H1 (cell line): Measurements from ENCODE around the gene KHDRBS2. TPM values are rescaled to one million over a fixed set of nuclear protein-coding genes. Genes with fewer than 3 reads are reported as not detected.

Experiments
- CTCF ChIA-PET: fragments of 300-600 bp; sonication (Branson Sonifier 250); formaldehyde crosslinking; loops from one replicate; lab custom pipeline; 2021; ENCODE audit not compliant: partially characterized antibody; lab: Charles Lee
- POLR2A ChIA-PET: fragments of 300-600 bp; sonication (Branson Sonifier 250); formaldehyde crosslinking; loops from one replicate; lab custom pipeline; 2021; ENCODE audit warnings: inconsistent platforms; ENCODE audit not compliant: partially characterized antibody; lab: Charles Lee
- DNase-seq, 2 experiments: peaks; one replicate each; pipeline versions ENCODE4 v3.0.0 to v3.0.0-alpha.2; 2010 to 2022; ENCODE audit warnings: low spot score in 2 of 2, low read depth in 1 of 2, mixed read lengths in 1 of 2
- FAIRE-seq: peaks from 2 replicates; lab custom pipeline; 2011; peaks lifted over from hg19 to GRCh38; lab: Jason Lieb, UNC
- H2AFZ ChIP-seq: 2 replicates; pipeline ENCODE4 v1.8.1; 2012; ENCODE audit warnings: low read length, inconsistent platforms
- H2AK5ac ChIP-seq: 2 replicates; pipeline ENCODE4 v1.6.1; 2013; ENCODE audit warnings: low read depth, low read length
- H2BK120ac ChIP-seq: replicated peaks from 2 replicates; pipeline ENCODE3; 2013; ENCODE audit warnings: low read depth, low read length, inconsistent platforms
- H2BK12ac ChIP-seq: 2 replicates; pipeline ENCODE4 v1.6.1; 2013; ENCODE audit warnings: low read depth, low read length
- H2BK15ac ChIP-seq: 2 replicates; pipeline ENCODE4 v1.6.1; 2013; ENCODE audit warnings: low read length
- H2BK20ac ChIP-seq: 2 replicates; pipeline ENCODE4 v1.6.1; 2013; ENCODE audit warnings: low read length
- H2BK5ac ChIP-seq: 2 replicates; pipeline ENCODE4 v1.6.1; 2013; ENCODE audit warnings: low read depth, low read length
- H3K14ac ChIP-seq: 2 replicates; pipeline ENCODE4 v1.6.1; 2013; ENCODE audit warnings: inconsistent platforms; ENCODE audit not compliant: insufficient read length
- H3K18ac ChIP-seq: 2 replicates; pipeline ENCODE4 v1.6.1; 2013; ENCODE audit warnings: low read length; ENCODE audit errors: extremely low read depth
- H3K23ac ChIP-seq: 2 replicates; pipeline ENCODE4 v1.6.1; 2013; ENCODE audit warnings: inconsistent platforms; ENCODE audit not compliant: insufficient read length
- H3K23me2 ChIP-seq: 2 replicates; pipeline ENCODE4 v1.6.1; 2013; ENCODE audit warnings: low read depth, low read length
- H3K27ac ChIP-seq: 2 replicates; pipeline ENCODE4 v1.6.1; 2011; ENCODE audit warnings: low read depth, low read length, inconsistent platforms
- H3K27me3 ChIP-seq, 4 experiments: replicated peaks in 1 of 4; 1 replicate in 1 of 4; 2 replicates in 3 of 4; pipeline versions ENCODE4 v1.6.1 to v1.8.1; 2011 to 2013; ENCODE audit warnings: low read length in 3 of 4, mild to moderate bottlenecking in 3 of 4, inconsistent platforms in 2 of 4, mixed read lengths in 2 of 4, moderate library complexity in 1 of 4; ENCODE audit not compliant: control insufficient read depth in 3 of 4, insufficient read depth in 3 of 4; ENCODE audit errors: extremely low read depth in 1 of 4
- H3K36me3 ChIP-seq, 4 experiments: 2 replicates each; pipeline versions ENCODE4 v1.6.1 to v1.8.1; 2011 to 2013; ENCODE audit warnings: mild to moderate bottlenecking in 4 of 4, low read length in 3 of 4, moderate library complexity in 2 of 4, control low read depth in 1 of 4, inconsistent platforms in 1 of 4; ENCODE audit not compliant: insufficient read depth in 4 of 4, control insufficient read depth in 2 of 4
- H3K4ac ChIP-seq: replicated peaks from 2 replicates; pipeline ENCODE3; 2013; ENCODE audit warnings: low read length, low read depth, mixed read lengths, inconsistent platforms; ENCODE audit not compliant: insufficient read length
- H3K4me1 ChIP-seq, 4 experiments: replicated peaks in 1 of 4; 1 replicate in 1 of 4; 2 replicates in 3 of 4; pipeline versions ENCODE4 v1.6.1 to v1.8.1; 2011 to 2013; ENCODE audit warnings: low read length in 3 of 4, inconsistent platforms in 2 of 4, mixed read lengths in 1 of 4; ENCODE audit not compliant: insufficient read depth in 4 of 4, control insufficient read depth in 3 of 4
- H3K4me2 ChIP-seq, 2 experiments: 2 replicates each; pipeline versions ENCODE4 v1.6.1 to v1.8.1; 2011 to 2013; ENCODE audit warnings: low read depth in 2 of 2, low read length in 2 of 2, control low read depth in 1 of 2, inconsistent platforms in 1 of 2, mild to moderate bottlenecking in 1 of 2; ENCODE audit not compliant: insufficient read depth in 1 of 2
- H3K4me3 ChIP-seq, 4 experiments: fragments of 200-600, 300-600 bp in 1 of 4; sonication (generic), shearing (Covaris generic), sonication (Bioruptor Twin) in 1 of 4; 2 replicates each; pipeline versions ENCODE4 v1.5.1 to v1.8.1; 2011 to 2016; ENCODE audit warnings: low read length in 4 of 4, low read depth in 3 of 4, control low read depth in 2 of 4, inconsistent platforms in 2 of 4, mild to moderate bottlenecking in 2 of 4, mixed read lengths in 1 of 4, moderate library complexity in 1 of 4; ENCODE audit not compliant: insufficient read depth in 2 of 4; ENCODE audit errors: extremely low read depth in 1 of 4
- H3K56ac ChIP-seq: replicated peaks from 2 replicates; pipeline ENCODE3; 2013; ENCODE audit warnings: low read depth, mild to moderate bottlenecking, mixed read lengths, low read length, inconsistent platforms; ENCODE audit not compliant: insufficient read length
- H3K79me1 ChIP-seq: 2 replicates; pipeline ENCODE4 v1.6.1; 2013; ENCODE audit warnings: low read depth, low read length, control low read depth
- H3K79me2 ChIP-seq, 2 experiments: 2 replicates each; pipeline versions ENCODE4 v1.6.1 to v1.8.1; 2012 to 2013; ENCODE audit warnings: low read length in 2 of 2, mild to moderate bottlenecking in 2 of 2, inconsistent platforms in 1 of 2; ENCODE audit not compliant: insufficient read depth in 2 of 2, control insufficient read depth in 1 of 2
- H3K9ac ChIP-seq, 4 experiments: replicated peaks in 1 of 4; 1 replicate in 1 of 4; 2 replicates in 3 of 4; pipeline versions ENCODE4 v1.6.1 to v1.8.1; 2011 to 2013; ENCODE audit warnings: low read depth in 3 of 4, low read length in 3 of 4, control low read depth in 2 of 4, mild to moderate bottlenecking in 2 of 4, moderate library complexity in 2 of 4, inconsistent platforms in 1 of 4; ENCODE audit errors: extremely low read depth in 1 of 4
- H3K9me3 ChIP-seq, 2 experiments: 2 replicates each; pipeline versions ENCODE4 v1.6.1 to v1.8.1; 2012 to 2013; ENCODE audit warnings: mild to moderate bottlenecking in 2 of 2, moderate library complexity in 2 of 2, control low read depth in 1 of 2, inconsistent platforms in 1 of 2, low read depth in 1 of 2, low read length in 1 of 2, mixed read lengths in 1 of 2; ENCODE audit not compliant: insufficient read depth in 2 of 2
- H4K20me1 ChIP-seq, 2 experiments: replicated peaks in 1 of 2; 2 replicates each; pipeline versions ENCODE3 to v1.8.1; 2011 to 2013; ENCODE audit warnings: inconsistent platforms in 2 of 2, low read length in 2 of 2, mild to moderate bottlenecking in 1 of 2; ENCODE audit not compliant: insufficient read depth in 2 of 2, control insufficient read depth in 1 of 2
- H4K5ac ChIP-seq: 2 replicates; pipeline ENCODE4 v1.6.1; 2013; ENCODE audit warnings: low read length, low read depth, mixed read lengths, inconsistent platforms; ENCODE audit not compliant: insufficient read length
- H4K8ac ChIP-seq: 2 replicates; pipeline ENCODE4 v1.8.0; 2013; ENCODE audit warnings: mild to moderate bottlenecking, moderate library complexity, low read length, inconsistent platforms; ENCODE audit not compliant: insufficient read depth; ENCODE audit errors: extremely low read depth
- H4K91ac ChIP-seq: replicated peaks from 2 replicates; pipeline ENCODE3; 2013; ENCODE audit warnings: low read length, mixed read lengths, inconsistent platforms; ENCODE audit not compliant: insufficient read length
- EP300 ChIP-seq, 2 experiments: IDR thresholded peaks; 1 replicate in 1 of 2; 2 replicates in 1 of 2; pipeline ENCODE4 v1.6.1; 2011 to 2012; ENCODE audit warnings: low read depth in 2 of 2, low read length in 2 of 2, mild to moderate bottlenecking in 2 of 2, borderline replicate concordance in 1 of 2, inconsistent platforms in 1 of 2, moderate library complexity in 1 of 2
- NRF1 ChIP-seq: IDR thresholded peaks from 2 replicates; pipeline ENCODE4 v1.6.1; 2011; ENCODE audit warnings: mild to moderate bottlenecking, low read depth, low read length, improper control_type of control experiment
- PHF8 ChIP-seq: fragments of 200-600 bp; sonication (generic); conservative IDR thresholded peaks from 2 replicates; pipeline ENCODE4 v1.7.1; 2012; ENCODE audit warnings: low read depth, mild to moderate bottlenecking, inconsistent platforms, low read length, moderate library complexity
- POLR2AphosphoS5 ChIP-seq: IDR thresholded peaks from 2 replicates; pipeline ENCODE4 v1.6.1; 2011; ENCODE audit warnings: low read depth, low read length
- SAP30 ChIP-seq: fragments of 300-600 bp; sonication (generic); IDR thresholded peaks from 2 replicates; pipeline ENCODE4 v1.7.1; 2012; ENCODE audit warnings: low read length, moderate library complexity, mild to moderate bottlenecking, inconsistent platforms; ENCODE audit not compliant: insufficient read depth, insufficient replicate concordance
- SP4 ChIP-seq: IDR thresholded peaks from 2 replicates; pipeline ENCODE4 v1.6.1; 2012; ENCODE audit warnings: low read length, inconsistent platforms
- TEAD4 ChIP-seq: IDR thresholded peaks from 2 replicates; pipeline ENCODE4 v1.6.1; 2012; ENCODE audit warnings: low read depth, low read length, inconsistent platforms, mixed read lengths
- ZNF274 ChIP-seq: IDR thresholded peaks from 2 replicates; pipeline ENCODE4 v1.7.0; 2012; ENCODE audit warnings: low read length, borderline replicate concordance; ENCODE audit errors: extremely low read depth
- WGBS, 2 experiments: shearing (Covaris generic) in 1 of 2; methylation state at CpG; one replicate each; pipeline versions ENCODE4 v1.1.6 to v1.1.7; 2013 to 2015; ENCODE audit warnings: low lambda C conversion rate in 2 of 2, mixed read lengths in 2 of 2, inconsistent platforms in 1 of 2, low coverage in 1 of 2, missing lambda C conversion rate in 1 of 2; ENCODE audit not compliant: insufficient replicate concordance in 2 of 2, insufficient coverage in 1 of 2, insufficient read length in 1 of 2; ENCODE audit errors: extremely low coverage in 1 of 2, missing lambda C conversion rate in 1 of 2; 5-methylcytosine and 5-hydroxymethylcytosine counted together
- polyA plus RNA-seq, 7 experiments: library from polyadenylated mRNA; depleted of rRNA in 3 of 7; stranded (reverse) in 5 of 7; unstranded in 2 of 7; fragments of >200 nt in 5 of 7; fragments of 200-250 nt in 2 of 7; gene quantifications; 1 replicate in 5 of 7; 2 replicates in 1 of 7; 4 replicates in 1 of 7; pipeline versions ENCODE4 v1.2.1 to v1.2.3, GENCODE V29; 2011 to 2013; ENCODE audit warnings: missing spikeins in 2 of 7, mixed read lengths in 2 of 7
- total RNA-seq: library from RNA; stranded (reverse); fragmentation: NEBNext Ultra II Directional; extraction: Animal tissue kit (Norgen Biotek cat#: 25700); gene quantifications from 2 replicates; pipeline ENCODE4 v1.2.1, GENCODE V29; 2021

Gene KHDRBS2
- total and polyA plus RNA-seq, 2 of the 8 experiments (the other 6 are each of a cell fraction or from before 2014, with no cell fraction given): 5.2 to 7.7 TPM

GRCh38 chr6:62009445-62009844, 276.6 kb downstream of the KHDRBS2 start:
- no peak overlapping the region for H2BK20ac ChIP-seq
- ChIA-PET POLR2A (no interaction called here), CTCF (no interaction called here)
- no peak overlapping the region for H3K4me2 ChIP-seq
- H4K5ac ChIP-seq: no peak overlapping the region
- no peaks in the 10 kb centered on the region for H3K79me1 ChIP-seq
- H2BK120ac ChIP-seq: no peak overlapping the region
- no peaks in the 10 kb centered on the region for H3K9me3 ChIP-seq
- H3K4me1 ChIP-seq: no peaks in the 10 kb centered on the region
- no peak overlapping the region for H3K14ac ChIP-seq
- no peaks in the 10 kb centered on the region for H4K20me1 ChIP-seq
- FAIRE-seq (no peak), DNase-seq (no peak)
- H3K18ac ChIP-seq: no peak overlapping the region
- H4K91ac ChIP-seq: no peak overlapping the region
- no peak overlapping the region for H2BK5ac ChIP-seq
- H3K27ac ChIP-seq: no peak overlapping the region
- H3K36me3 ChIP-seq: no peaks in the 10 kb centered on the region; a peak in 1 of 8 replicates
- no peaks in the 10 kb centered on the region for H3K27me3 ChIP-seq
- WGBS, 2 experiments: 96% methylated on average over 3 of the region's 3 CpGs; no CpG with 5 or more reads in 1 of the 2 experiments
- no peak overlapping the region for H2BK15ac ChIP-seq
- no peak overlapping the region for H3K9ac ChIP-seq
- no peak overlapping the region for H2AK5ac ChIP-seq
- H3K79me2 ChIP-seq: no peaks in the 10 kb centered on the region
- H3K4me3 ChIP-seq: no peak overlapping the region
- H3K23me2 ChIP-seq: no peaks in the 10 kb centered on the region
- TF ChIP-seq TEAD4: no peak
- no peak for TF ChIP-seq EP300 (IDR thresholded peaks at IDR 0.05; ENCODE audit: borderline replicate concordance in 1 of 2, low read depth in 2 of 2, low read length in 2 of 2)
- TF ChIP-seq SAP30: no peak
- no peak for TF ChIP-seq NRF1
- TF ChIP-seq SP4: no peak
- TF ChIP-seq PHF8: no peak
- TF ChIP-seq POLR2AphosphoS5: no peak
- TF ChIP-seq ZNF274: no peak
- TF ChIP-seq, all 59 proteins: peak for 0
- Histone ChIP-seq H3K56ac (no peak overlapping the region), H3K4ac (no peak overlapping the region), H3K23ac (no peak overlapping the region), H2BK12ac (no peak overlapping the region), H2AFZ (no peak overlapping the region), H4K8ac (no peak overlapping the region)
